Right lobe of liver (tissue), 6 donors: ENCODE results near the gene MCAM. TPM values are rescaled to one million over a fixed set of nuclear protein-coding genes. Genes with fewer than 3 reads are reported as not detected.

Experiments used
- ATAC-seq, 4 donors: fragments of 200-7000 bp; cut with Tn5 transposase; one replicate each; pipeline ENCODE4 v1.9.1; 2020; ENCODE audit warnings: mild to moderate bottlenecking in 4 of 4, moderate library complexity in 4 of 4
- DNase-seq, 3 donors: peaks; one replicate each; pipeline ENCODE4 v3.0.0-alpha.2; 2020
- H3K27ac ChIP-seq, 3 donors: fragments of 200-600 bp; one replicate each; pipeline ENCODE4 v1.8.0; 2022
- H3K27me3 ChIP-seq, 2 donors: fragments of 200-600 bp; one replicate each; pipeline ENCODE4 v1.8.0; 2022
- H3K36me3 ChIP-seq, 4 donors: fragments of 200-600 bp; sonication (generic) in 1 of 4; one replicate each; pipeline versions ENCODE4 v1.5.1 to v1.8.0; 2017 to 2022; ENCODE audit warnings: control low read depth in 1 of 4
- H3K4me1 ChIP-seq, 4 donors: fragments of 200-600 bp; sonication (generic) in 1 of 4; one replicate each; pipeline versions ENCODE4 v1.5.1 to v1.8.0; 2017 to 2022; ENCODE audit warnings: control low read depth in 1 of 4
- H3K4me3 ChIP-seq, 3 donors: fragments of 200-600 bp; one replicate each; pipeline ENCODE4 v1.8.0; 2022
- H3K9me3 ChIP-seq, 4 donors: fragments of 200-600 bp; sonication (generic) in 1 of 4; one replicate each; pipeline versions ENCODE4 v1.5.1 to v1.8.0; 2017 to 2022; ENCODE audit warnings: control low read depth in 1 of 4
- POLR2A ChIP-seq: fragments of 450-650 bp; IDR thresholded peaks from one replicate; pipeline ENCODE4 v1.6.1; 2017; ENCODE audit warnings: antibody characterized with exemption, mild to moderate bottlenecking
- WGBS: methylation state at CpG from one replicate; pipeline ENCODE4 v1.1.6; 2018; ENCODE audit warnings: low coverage, low lambda C conversion rate; ENCODE audit not compliant: insufficient coverage; ENCODE audit errors: missing lambda C conversion rate; 5-methylcytosine and 5-hydroxymethylcytosine counted together
- intact Hi-C, 2 donors: fragments of 100-400 bp; cut with DNase I; formaldehyde crosslinking; loops; one replicate each; pipeline versions ENCODE4 v1.11.2 to v1.14.1; 2022
- total RNA-seq, 6 experiments: library from RNA; depleted of rRNA in 2 of 6; stranded (reverse); fragments of >200 nt in 2 of 6; fragmentation: NEBNext Ultra II Directional in 3 of 6; extraction: Animal tissue kit (Norgen Biotek cat#: 25700) in 3 of 6; gene quantifications; one replicate each; pipeline versions ENCODE4 v1.1.0 to v1.2.4, GENCODE V29; 2016 to 2023
- TF ChIP-seq, protein P1 (sequence below), 4 donors: fragments of 200-600 bp in 3 of 4; fragments of 450-650 bp in 1 of 4; IDR thresholded peaks; one replicate each; pipeline versions ENCODE4 v1.5.1 to v1.8.0; 2016 to 2022; ENCODE audit warnings: antibody characterized with exemption in 4 of 4, mild to moderate bottlenecking in 2 of 4
- donor health status: DM: no; HTN: yes; CAD: no.
- donor health status: DM: no; HTN: no; CAD: no.
- donor health status: DM: no; HTN: no; CAD: no.
- donor health status: DM: no; HTN: yes; CAD: no.
- donor health status: DM: no; HTN: yes; CAD: no.

MCAM gene
- total RNA-seq, 6 experiments from 2014 or later, result 1.8 to 28.7 (median 12.5) TPM

DNA sequence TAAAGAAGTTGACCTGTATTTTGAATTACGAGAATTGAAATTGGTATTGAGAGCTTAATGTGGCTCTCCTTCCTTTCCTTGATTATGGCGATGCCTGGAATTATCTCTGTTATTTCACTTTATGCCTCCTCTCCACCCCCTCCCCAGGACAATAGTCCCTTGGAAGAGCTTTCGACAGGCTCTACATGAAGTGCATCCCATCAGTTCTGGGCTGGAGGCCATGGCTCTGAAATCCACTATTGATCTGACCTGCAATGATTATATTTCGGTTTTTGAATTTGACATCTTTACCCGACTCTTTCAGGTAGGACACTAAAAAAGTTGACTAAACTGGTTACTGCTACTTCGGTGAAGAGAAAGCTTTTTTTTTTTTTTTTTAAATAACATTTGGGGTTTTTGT lies 43.2 kb downstream of the MCAM start:
- ATAC-seq, result peak; percentile 40 to 58 (median 49)
- intact Hi-C loops, result no loop called here
- H3K36me3 ChIP-seq, result peaks cover 0 to 25% (median 3%) of the 10 kb centered on the region in 4 donors

DNA sequence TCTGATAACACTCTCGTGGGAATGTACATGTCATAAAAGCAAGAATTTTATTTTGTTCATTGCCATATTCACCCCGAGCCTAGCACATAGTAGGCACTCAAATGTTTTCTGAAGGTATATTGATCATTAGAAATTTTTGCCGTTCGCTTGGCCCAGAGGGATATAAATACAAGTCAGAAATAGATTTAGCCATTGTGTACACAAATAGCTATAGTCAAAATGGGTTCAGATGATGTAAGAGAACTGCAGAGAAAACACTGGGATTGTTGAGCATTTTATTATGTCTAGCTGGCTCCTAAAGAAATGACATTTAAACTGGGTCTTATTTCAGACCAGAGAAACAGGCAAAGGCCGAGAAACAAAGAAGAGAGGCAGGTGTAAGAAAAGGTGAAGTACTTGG lies 49.3 kb downstream of the MCAM start:
- Histone ChIP-seq H3K9me3 (no peaks in the 10 kb centered on the region), H3K36me3 (no peaks in the 10 kb centered on the region), H3K4me1 (no peaks in the 10 kb centered on the region), H3K4me3 (no peak overlapping the region), H3K27me3 (no peaks in the 10 kb centered on the region), H3K27ac (no peak overlapping the region)
- WGBS, result 82% methylated on average over 5 of the region's 5 CpGs
- intact Hi-C loops, result no loop called here
- ATAC-seq, result no peak
- DNase-seq, result no peak
- TF ChIP-seq, protein P1, sequence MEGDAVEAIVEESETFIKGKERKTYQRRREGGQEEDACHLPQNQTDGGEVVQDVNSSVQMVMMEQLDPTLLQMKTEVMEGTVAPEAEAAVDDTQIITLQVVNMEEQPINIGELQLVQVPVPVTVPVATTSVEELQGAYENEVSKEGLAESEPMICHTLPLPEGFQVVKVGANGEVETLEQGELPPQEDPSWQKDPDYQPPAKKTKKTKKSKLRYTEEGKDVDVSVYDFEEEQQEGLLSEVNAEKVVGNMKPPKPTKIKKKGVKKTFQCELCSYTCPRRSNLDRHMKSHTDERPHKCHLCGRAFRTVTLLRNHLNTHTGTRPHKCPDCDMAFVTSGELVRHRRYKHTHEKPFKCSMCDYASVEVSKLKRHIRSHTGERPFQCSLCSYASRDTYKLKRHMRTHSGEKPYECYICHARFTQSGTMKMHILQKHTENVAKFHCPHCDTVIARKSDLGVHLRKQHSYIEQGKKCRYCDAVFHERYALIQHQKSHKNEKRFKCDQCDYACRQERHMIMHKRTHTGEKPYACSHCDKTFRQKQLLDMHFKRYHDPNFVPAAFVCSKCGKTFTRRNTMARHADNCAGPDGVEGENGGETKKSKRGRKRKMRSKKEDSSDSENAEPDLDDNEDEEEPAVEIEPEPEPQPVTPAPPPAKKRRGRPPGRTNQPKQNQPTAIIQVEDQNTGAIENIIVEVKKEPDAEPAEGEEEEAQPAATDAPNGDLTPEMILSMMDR (IDR thresholded peaks at IDR 0.05), result no peak
- no peak for TF ChIP-seq POLR2A

More for the DNA sequence above, 43.2 kb downstream of the MCAM start:
- Histone ChIP-seq H3K9me3 (no peaks in the 10 kb centered on the region), H3K27ac (no peak overlapping the region), H3K27me3 (no peaks in the 10 kb centered on the region), H3K4me3 (no peak overlapping the region), H3K4me1 (peaks cover 0 to 6% (median 0%) of the 10 kb centered on the region in 4 donors)
- WGBS, result 40% methylated on average over 5 of the region's 6 CpGs
- TF ChIP-seq POLR2A, result no peak
- TF ChIP-seq, protein P1 (IDR thresholded peaks at IDR 0.05), result no peak
- DNase-seq, result no peak

DNA sequence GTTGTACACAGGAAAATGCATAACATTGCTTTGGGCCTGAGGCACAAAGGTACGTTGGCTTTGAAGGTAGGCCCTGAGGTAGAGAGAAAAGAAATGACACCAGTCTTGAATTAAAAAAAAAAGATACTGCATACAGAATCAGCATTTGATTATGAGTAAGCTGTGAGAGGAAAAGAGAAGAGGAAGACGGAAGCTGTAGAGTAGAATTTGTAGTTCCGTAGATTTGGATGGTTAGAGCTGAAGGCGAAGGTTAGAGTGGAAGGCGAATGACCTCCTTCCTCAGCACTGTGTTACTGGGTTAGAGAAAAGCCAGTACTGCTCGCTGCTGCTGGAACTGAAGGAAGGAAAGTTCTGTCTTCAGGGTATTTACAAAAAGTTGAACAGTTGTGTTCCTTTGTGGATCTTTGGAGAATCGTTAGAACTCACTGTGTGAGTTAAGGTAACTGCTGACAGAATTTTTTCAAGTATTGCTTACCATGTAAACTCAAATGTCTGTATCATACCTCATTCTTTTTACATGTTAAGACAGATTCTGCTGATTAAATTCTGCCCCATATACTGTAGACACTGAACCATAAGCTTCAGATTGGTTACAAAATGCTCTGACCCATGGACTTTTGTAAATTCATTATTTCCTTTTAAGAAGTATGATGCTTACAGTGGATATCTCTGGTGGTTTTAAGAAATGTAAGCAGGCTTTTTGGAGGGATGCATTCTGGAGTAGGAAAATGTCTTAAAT lies 50.2 kb downstream of the MCAM start:
- Histone ChIP-seq H3K4me1 (no peaks in the 10 kb centered on the region), H3K27me3 (no peaks in the 10 kb centered on the region), H3K27ac (no peak overlapping the region), H3K36me3 (no peaks in the 10 kb centered on the region), H3K4me3 (no peak overlapping the region), H3K9me3 (no peaks in the 10 kb centered on the region)
- WGBS, result 60% methylated on average over 7 of the region's 7 CpGs
- no peak for DNase-seq
- TF ChIP-seq POLR2A, result no peak
- TF ChIP-seq, protein P1 (IDR thresholded peaks at IDR 0.05), result no peak
- peak; percentile 36 to 85 (median 70) for ATAC-seq
- intact Hi-C loops, result no loop called here

DNA sequence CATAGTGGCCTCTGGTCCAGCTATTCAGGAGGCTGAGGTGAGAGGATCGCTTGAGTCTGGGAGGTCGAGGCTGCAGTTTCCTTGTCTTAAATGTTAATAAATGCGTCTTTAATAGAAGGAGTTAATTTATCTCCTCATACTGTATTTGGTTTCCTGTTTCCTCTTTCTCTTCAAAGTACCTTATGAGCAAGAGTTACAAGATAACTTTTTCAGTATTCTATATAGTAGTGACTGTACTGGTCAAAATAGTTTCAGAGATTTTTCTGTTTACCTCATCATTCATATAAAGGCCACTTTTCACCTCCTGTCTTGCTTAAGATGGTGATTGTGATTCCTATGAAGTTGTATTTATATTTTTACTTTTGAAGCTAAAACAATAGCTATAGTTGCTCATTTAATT lies 50.9 kb downstream of the MCAM start:
- Histone ChIP-seq H3K9me3 (no peaks in the 10 kb centered on the region), H3K4me3 (no peak overlapping the region), H3K27me3 (no peaks in the 10 kb centered on the region), H3K27ac (no peak overlapping the region), H3K36me3 (no peaks in the 10 kb centered on the region), H3K4me1 (no peaks in the 10 kb centered on the region)
- DNase-seq (no peak), ATAC-seq (no peak)
- intact Hi-C loops, result no loop called here
- no peak for TF ChIP-seq POLR2A
- TF ChIP-seq, protein P1 (IDR thresholded peaks at IDR 0.05), result no peak
- WGBS, result 75% methylated on average over 3 of the region's 3 CpGs
